ENCODE measurements around the gene NEK6. TPM values are rescaled to one million over a fixed set of nuclear protein-coding genes. Genes with fewer than 3 reads are reported as not detected.
A peak's percentile ranks its signal among the peaks of the same experiment; 100 is the strongest.

Gene NEK6
- total RNA-seq, 1 donor from 2014 or later = 18.7 TPM

GRCh38 chr9:124326378-124326777 lies 68.6 kb downstream of the NEK6 start:
- no peak for DNase-seq

GRCh38 chr9:124327491-124327890 lies 69.7 kb downstream of the NEK6 start:
- no peak for DNase-seq

- no peak for DNase-seq
Measured at GRCh38 chr9:124328285-124328684, 70.5 kb downstream of the NEK6 start.

- no peak for DNase-seq
Measured at GRCh38 chr9:124329206-124329792, 71.5 kb downstream of the NEK6 start.

GRCh38 chr9:124330011-124330697 lies 72.4 kb downstream of the NEK6 start:
- no peak for DNase-seq

GRCh38 chr9:124331580-124331979 lies 73.8 kb downstream of the NEK6 start:
- no peak for DNase-seq

GRCh38 chr9:124332361-124333202 lies 74.8 kb downstream of the NEK6 start:
- DNase-seq = no peak

GRCh38 chr9:124333203-124333579 lies 75.4 kb downstream of the NEK6 start:
- no peak for DNase-seq

- DNase-seq = no peak
Measured at GRCh38 chr9:124334568-124335319, 77.0 kb downstream of the NEK6 start.

- no peak for DNase-seq
Measured at GRCh38 chr9:124335320-124335707, 77.6 kb downstream of the NEK6 start.

- DNase-seq = no peak
Measured at GRCh38 chr9:124337562-124337961, 79.8 kb downstream of the NEK6 start.

GRCh38 chr9:124339603-124340146 lies 81.9 kb downstream of the NEK6 start:
- no peak for DNase-seq

GRCh38 chr9:124340219-124341069 lies 82.7 kb downstream of the NEK6 start:
- no peak for DNase-seq

- DNase-seq = no peak
Measured at GRCh38 chr9:124341455-124342170, 83.9 kb downstream of the NEK6 start.

GRCh38 chr9:124342402-124342775 lies 84.6 kb downstream of the NEK6 start:
- DNase-seq = no peak

- DNase-seq = peak; percentile 43
Measured at GRCh38 chr9:124342776-124343485, 85.2 kb downstream of the NEK6 start.

GRCh38 chr9:124343533-124344290 lies 86.0 kb downstream of the NEK6 start:
- no peak for DNase-seq

- DNase-seq = no peak
Measured at GRCh38 chr9:124344291-124345050, 86.7 kb downstream of the NEK6 start.

GRCh38 chr9:124345063-124345462 lies 87.3 kb downstream of the NEK6 start:
- DNase-seq = no peak
